ENCODE results near the gene MLN.

DNA sequence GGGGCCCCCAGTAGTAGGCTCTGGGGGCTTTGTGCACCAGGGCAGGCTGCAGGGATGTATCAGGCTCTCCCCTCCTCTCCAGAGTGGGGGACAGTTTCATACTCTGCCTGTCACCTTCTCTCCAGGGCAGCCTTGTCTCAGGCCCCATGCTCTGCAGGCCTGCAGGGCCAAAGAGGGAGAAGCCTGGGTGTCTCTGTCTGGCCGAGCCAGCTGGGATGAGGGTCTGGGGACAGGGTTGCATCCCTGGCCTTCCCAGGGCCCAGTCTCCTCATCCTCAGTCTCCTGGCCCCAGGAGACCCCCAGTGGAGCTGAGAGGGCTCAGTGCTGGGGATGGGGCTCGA is 42.3 kb downstream of the MLN start:
- TF ChIP-seq, protein P1, sequence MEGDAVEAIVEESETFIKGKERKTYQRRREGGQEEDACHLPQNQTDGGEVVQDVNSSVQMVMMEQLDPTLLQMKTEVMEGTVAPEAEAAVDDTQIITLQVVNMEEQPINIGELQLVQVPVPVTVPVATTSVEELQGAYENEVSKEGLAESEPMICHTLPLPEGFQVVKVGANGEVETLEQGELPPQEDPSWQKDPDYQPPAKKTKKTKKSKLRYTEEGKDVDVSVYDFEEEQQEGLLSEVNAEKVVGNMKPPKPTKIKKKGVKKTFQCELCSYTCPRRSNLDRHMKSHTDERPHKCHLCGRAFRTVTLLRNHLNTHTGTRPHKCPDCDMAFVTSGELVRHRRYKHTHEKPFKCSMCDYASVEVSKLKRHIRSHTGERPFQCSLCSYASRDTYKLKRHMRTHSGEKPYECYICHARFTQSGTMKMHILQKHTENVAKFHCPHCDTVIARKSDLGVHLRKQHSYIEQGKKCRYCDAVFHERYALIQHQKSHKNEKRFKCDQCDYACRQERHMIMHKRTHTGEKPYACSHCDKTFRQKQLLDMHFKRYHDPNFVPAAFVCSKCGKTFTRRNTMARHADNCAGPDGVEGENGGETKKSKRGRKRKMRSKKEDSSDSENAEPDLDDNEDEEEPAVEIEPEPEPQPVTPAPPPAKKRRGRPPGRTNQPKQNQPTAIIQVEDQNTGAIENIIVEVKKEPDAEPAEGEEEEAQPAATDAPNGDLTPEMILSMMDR (IDR thresholded peaks at IDR 0.05): no peak
- TF ChIP-seq POLR2A (IDR thresholded peaks at IDR 0.05): no peak
